IMR-90 (cell line): Measurements from ENCODE around the gene IFI30. TPM values are rescaled to one million over a fixed set of nuclear protein-coding genes. Genes with fewer than 3 reads are reported as not detected.

Experiments
- ATAC-seq: fragments of 200-7000 bp; cut with Tn5 transposase; 2 replicates; pipeline ENCODE4 v1.9.1; 2020; ENCODE audit warnings: low read depth, mild to moderate bottlenecking, moderate library complexity
- BruUV-seq: library from RNA; stranded (reverse); fragments of 400-500 nt; replicated peaks from 2 replicates; lab custom pipeline; 2021; lab: Mats Ljungman, UMichigan
- CTCF ChIA-PET: fragments of 300-600 bp; formaldehyde crosslinking; extraction: SDS; loops from one replicate; lab custom pipeline; 2021; ENCODE audit warnings: antibody characterized with exemption; lab: Yijun Ruan, JAX
- POLR2A ChIA-PET: fragments of 300-600 bp; sonication (Branson Sonifier 250); formaldehyde crosslinking; loops from one replicate; lab custom pipeline; 2022; ENCODE audit warnings: antibody characterized with exemption; ENCODE audit not compliant: unreplicated experiment; lab: Charles Lee
- DNase-seq: peaks from one replicate; pipeline ENCODE4 v3.0.0; 2013
- H2AFZ ChIP-seq: replicated peaks from 2 replicates; pipeline ENCODE3; 2013; ENCODE audit warnings: low read length, mild to moderate bottlenecking; ENCODE audit not compliant: poor library complexity
- H2AK5ac ChIP-seq: 2 replicates; pipeline ENCODE4 v1.6.1; 2013; ENCODE audit warnings: low read depth, low read length, inconsistent platforms
- H2AK9ac ChIP-seq: replicated peaks from 2 replicates; pipeline ENCODE3; 2013; ENCODE audit warnings: mild to moderate bottlenecking, low read depth, low read length, moderate library complexity; ENCODE audit not compliant: poor library complexity
- H2BK120ac ChIP-seq: 2 replicates; pipeline ENCODE4 v1.6.1; 2013; ENCODE audit warnings: low read depth, low read length, inconsistent platforms
- H2BK15ac ChIP-seq: 3 replicates; pipeline ENCODE4 v1.6.1; 2013; ENCODE audit warnings: low read depth, low read length, inconsistent platforms
- H2BK20ac ChIP-seq: 2 replicates; pipeline ENCODE4 v1.6.1; 2013; ENCODE audit warnings: low read depth, mild to moderate bottlenecking, inconsistent platforms, low read length, moderate library complexity
- H2BK5ac ChIP-seq: 2 replicates; pipeline ENCODE4 v1.6.1; 2013; ENCODE audit warnings: mild to moderate bottlenecking, low read depth, low read length, inconsistent platforms; ENCODE audit not compliant: poor library complexity, severe bottlenecking
- H3K14ac ChIP-seq: replicated peaks from 2 replicates; pipeline ENCODE4 v1.6.1; 2013; ENCODE audit warnings: low read depth, low read length, inconsistent platforms
- H3K18ac ChIP-seq: 2 replicates; pipeline ENCODE4 v1.6.1; 2013; ENCODE audit warnings: low read depth, low read length, control low read depth
- H3K23ac ChIP-seq: 2 replicates; pipeline ENCODE4 v1.6.1; 2013; ENCODE audit warnings: low read depth, low read length, inconsistent platforms
- H3K27ac ChIP-seq: 2 replicates; pipeline ENCODE4 v1.5.1; 2013; ENCODE audit warnings: mild to moderate bottlenecking, control low read depth, low read length; ENCODE audit not compliant: insufficient read depth
- H3K27me3 ChIP-seq: 2 replicates; pipeline ENCODE4 v1.6.1; 2013; ENCODE audit warnings: low read length; ENCODE audit not compliant: control insufficient read depth, insufficient read depth
- H3K36me3 ChIP-seq: 2 replicates; pipeline ENCODE4 v1.6.1; 2013; ENCODE audit warnings: low read length, mixed read lengths; ENCODE audit not compliant: control insufficient read depth, insufficient read depth
- H3K4ac ChIP-seq: 2 replicates; pipeline ENCODE4 v1.6.1; 2013; ENCODE audit warnings: low read depth, low read length, inconsistent platforms
- H3K4me1 ChIP-seq: 2 replicates; pipeline ENCODE4 v1.6.1; 2013; ENCODE audit warnings: low read length, mixed read lengths; ENCODE audit not compliant: control insufficient read depth, insufficient read depth
- H3K4me2 ChIP-seq: 2 replicates; pipeline ENCODE4 v1.6.1; 2013; ENCODE audit warnings: low read depth, mild to moderate bottlenecking, control low read depth, low read length, moderate library complexity
- H3K4me3 ChIP-seq: 2 replicates; pipeline ENCODE4 v1.5.1; 2013; ENCODE audit warnings: low read depth, mild to moderate bottlenecking, control low read depth, low read length, moderate library complexity; ENCODE audit not compliant: insufficient read depth
- H3K56ac ChIP-seq: 2 replicates; pipeline ENCODE4 v1.6.1; 2013; ENCODE audit warnings: low read length, inconsistent platforms; ENCODE audit not compliant: insufficient read depth; ENCODE audit errors: extremely low read depth
- H3K79me1 ChIP-seq, 2 experiments: 2 replicates each; pipeline ENCODE4 v1.6.1; 2013; ENCODE audit warnings: low read length in 2 of 2, inconsistent platforms in 1 of 2, low read depth in 1 of 2
- H3K9ac ChIP-seq: 2 replicates; pipeline ENCODE4 v1.6.1; 2013; ENCODE audit warnings: low read depth, low read length, control low read depth
- H3K9me1 ChIP-seq: 2 replicates; pipeline ENCODE4 v1.6.1; 2013; ENCODE audit warnings: low read length, inconsistent platforms; ENCODE audit not compliant: insufficient read depth
- H3K9me3 ChIP-seq: 2 replicates; pipeline ENCODE4 v1.6.1; 2013; ENCODE audit warnings: low read length; ENCODE audit not compliant: control insufficient read depth, insufficient read depth
- H4K20me1 ChIP-seq: 2 replicates; pipeline ENCODE4 v1.6.1; 2013; ENCODE audit warnings: low read length, inconsistent platforms; ENCODE audit not compliant: insufficient read depth
- H4K5ac ChIP-seq: 2 replicates; pipeline ENCODE4 v1.6.1; 2013; ENCODE audit warnings: mild to moderate bottlenecking, low read depth, low read length, control low read depth
- H4K8ac ChIP-seq, 2 experiments: 2 replicates each; pipeline ENCODE4 v1.6.1; 2013; ENCODE audit warnings: low read depth in 2 of 2, low read length in 2 of 2, control low read depth in 1 of 2, inconsistent platforms in 1 of 2
- H4K91ac ChIP-seq: 2 replicates; pipeline ENCODE4 v1.6.1; 2013; ENCODE audit warnings: low read depth, low read length, inconsistent platforms; ENCODE audit not compliant: insufficient read depth
- CHD1 ChIP-seq: IDR thresholded peaks from 2 replicates; pipeline ENCODE4 v1.6.1; 2012; ENCODE audit warnings: low read depth, low read length, improper control_type of control experiment
- CTCF ChIP-seq: conservative IDR thresholded peaks from 2 replicates; pipeline ENCODE4 v1.5.1; 2012; ENCODE audit warnings: mild to moderate bottlenecking, low read depth, low read length, improper control_type of control experiment
- MAZ ChIP-seq: IDR thresholded peaks from 2 replicates; pipeline ENCODE4 v1.6.1; 2012; ENCODE audit warnings: low read depth, mild to moderate bottlenecking, low read length, improper control_type of control experiment, moderate library complexity, borderline replicate concordance
- MXI1 ChIP-seq: IDR thresholded peaks from 2 replicates; pipeline ENCODE4 v1.6.1; 2012; ENCODE audit warnings: low read depth, mild to moderate bottlenecking, low read length, moderate library complexity, borderline replicate concordance
- NFE2L2 ChIP-seq: fragments of 150-350 bp; IDR thresholded peaks from 2 replicates; pipeline ENCODE4 v1.6.1; 2016; ENCODE audit warnings: low read depth, mild to moderate bottlenecking, low read length
- SMC3 ChIP-seq: fragments of 150-350 bp; IDR thresholded peaks from 2 replicates; pipeline ENCODE4 v1.6.1; 2016; ENCODE audit warnings: low read depth, mild to moderate bottlenecking, antibody characterized with exemption, low read length, moderate library complexity
- WGBS, 2 experiments: methylation state at CpG; one replicate each; pipeline versions ENCODE4 v1.1.5 to v1.1.7; 2013; ENCODE audit warnings: missing lambda C conversion rate in 2 of 2; ENCODE audit not compliant: insufficient read length in 1 of 2; ENCODE audit errors: extremely low coverage in 2 of 2; 5-methylcytosine and 5-hydroxymethylcytosine counted together
- dilution Hi-C: fragments of 300-500 bp; cut with HindIII; formaldehyde crosslinking; loops from one replicate; pipeline ENCODE4 v1.14.3; 2018; ENCODE audit warnings: low sequenced_read_pairs; ENCODE audit not compliant: unreplicated experiment
- in situ Hi-C: fragments of 300-500 bp; cut with MboI; formaldehyde crosslinking; loops from 3 replicates; pipeline ENCODE4 v1.14.3; 2019; ENCODE audit warnings: low sequenced_read_pairs, inconsistent platforms, mixed read lengths
- intact Hi-C: fragments of 100-400 bp; cut with micrococcal nuclease; formaldehyde crosslinking; loops from 2 replicates; pipeline ENCODE4 v1.10.0; 2022
- polyA plus RNA-seq, 3 experiments: library from polyadenylated mRNA; depleted of rRNA; stranded (reverse); fragments of >200 nt; gene quantifications; 2 replicates each; pipeline ENCODE4 v1.2.3, GENCODE V29; 2012; ENCODE audit warnings: low replicate concordance in 1 of 3
- total RNA-seq: library from RNA; depleted of rRNA; stranded (reverse); fragments of >200 nt; gene quantifications from 2 replicates; pipeline ENCODE4 v1.2.3, GENCODE V29; 2012

IFI30 gene
- total and polyA plus RNA-seq, 2 of the 4 experiments (the other 2 are of a cell fraction), result 2.3 TPM

- H3K4me1 ChIP-seq, result peaks cover 3% of the 10 kb centered on the region; the same call in 1 of the 2 replicates
- ChIA-PET POLR2A (interaction anchor here (0.6 kb wide), 1 partner anchor 311 kb away, joined by 3 read pairs; the partner anchor contains the start of gene RPL18A), CTCF (interaction anchor here (0.8 kb wide), 1 partner anchor 22 kb away, joined by 4 read pairs; no protein-coding TSS in a partner anchor)
- intact Hi-C loops, result loop anchor here (5.0 kb wide), 2 partner anchors 82 to 163 kb away; partner anchors contain the start of gene ARRDC2
- H3K18ac ChIP-seq, result no peak overlapping the region
- H3K9ac ChIP-seq, result no peak overlapping the region
- DNase-seq, result no peak
- no peaks in the 10 kb centered on the region for H3K9me3 ChIP-seq
- H3K14ac ChIP-seq, result no peak overlapping the region
- H3K4me2 ChIP-seq, result no peak overlapping the region
- H3K9me1 ChIP-seq, result no peaks in the 10 kb centered on the region
- dilution Hi-C loops, result no loop called here
- H2BK20ac ChIP-seq, result no peak overlapping the region
- H2BK5ac ChIP-seq, result no peak overlapping the region
- no peak overlapping the region for H2BK120ac ChIP-seq
- H3K4me3 ChIP-seq, result no peak overlapping the region
- no peak overlapping the region for H2AK5ac ChIP-seq
- TF ChIP-seq MXI1 (no peak), CHD1 (no peak), CTCF (no peak), NFE2L2 (no peak), MAZ (no peak), SMC3 (no peak)
- no TSS peak for BruUV-seq
- no peaks in the 10 kb centered on the region for H3K79me1 ChIP-seq
- no peak overlapping the region for H2BK15ac ChIP-seq
- H3K4ac ChIP-seq, result no peak overlapping the region
- in situ Hi-C loops, result no loop called here
- no peak overlapping the region for H4K5ac ChIP-seq
- H4K20me1 ChIP-seq, result no peaks in the 10 kb centered on the region
- 100% methylated on average over 2 of the region's 16 CpGs; no CpG with 5 or more reads in 1 of the 2 experiments for WGBS, 2 experiments
- H3K36me3 ChIP-seq, result peaks cover 26% of the 10 kb centered on the region
- no peak overlapping the region for H2AFZ ChIP-seq
- no peak for ATAC-seq
- H3K27me3 ChIP-seq, result no peaks in the 10 kb centered on the region
- no peak overlapping the region for H3K56ac ChIP-seq
- H3K23ac ChIP-seq, result no peak overlapping the region
- H3K27ac ChIP-seq, result no peak overlapping the region
- no peak overlapping the region for H4K8ac ChIP-seq
- no peak overlapping the region for H4K91ac ChIP-seq
- no peak overlapping the region for H2AK9ac ChIP-seq
These were observed 2.8 kb upstream of the IFI30 start for GRCh38 chr19:18170714-18171255.
